ENCODE results near the gene ASPA. TPM values are rescaled to one million over a fixed set of nuclear protein-coding genes. Genes with fewer than 3 reads are reported as not detected.
A peak's percentile ranks its signal among the peaks of the same experiment; 100 is the strongest.

The ASPA gene
- total RNA-seq, 1 experiment from 2014 or later = 0.04 TPM

GRCh38 chr17:3533752-3534151, 58.0 kb downstream of the ASPA start:
- DNase-seq (ENCODE audit: low spot score) (no peak), ATAC-seq (no peak)
- TF ChIP-seq FOXJ3 (CRISPR knock-in tag; IDR thresholded peaks at IDR 0.05; ENCODE audit: borderline replicate concordance) = no peak
- TF ChIP-seq ZSCAN18 (CRISPR knock-in tag; IDR thresholded peaks at IDR 0.05) = no peak
- TF ChIP-seq ATF6 (CRISPR knock-in tag; IDR thresholded peaks at IDR 0.05) = no peak
- no peak for TF ChIP-seq ETV6 (CRISPR knock-in tag; IDR thresholded peaks at IDR 0.05)
- Mint-ChIP-seq H3K27ac (no peak overlapping the region), H3K4me3 (no peak overlapping the region), H3K27me3 (ENCODE audit: low read depth) (peaks cover 3% of the 10 kb centered on the region; the same call in 1 of the 2 replicates), H3K9me3 (no peaks in the 10 kb centered on the region), H3K36me3 (no peaks in the 10 kb centered on the region), H3K4me1 (peaks cover 28% of the 10 kb centered on the region)
- ChIA-PET POLR2A (no interaction called here), CTCF (interaction anchor here (1.6 kb wide), 1 partner anchor 15 kb away, joined by 4 read pairs; no protein-coding TSS in a partner anchor)

GRCh38 chr17:3534881-3535252, 59.1 kb downstream of the ASPA start:
- H3K4me1 Mint-ChIP-seq = peaks cover 21% of the 10 kb centered on the region
- no peak overlapping the region for H3K4me3 Mint-ChIP-seq
- H3K36me3 Mint-ChIP-seq = no peaks in the 10 kb centered on the region
- CTCF ChIA-PET = interaction anchor here (0.6 to 1.6 kb wide), 6 partner anchors 13 to 87 kb away, joined by 3 to 7 read pairs (median 4); no protein-coding TSS in a partner anchor
- DNase-seq (ENCODE audit: low spot score) = peak; percentile 34
- TF ChIP-seq ZNF263 (CRISPR knock-in tag; IDR thresholded peaks at IDR 0.05; ENCODE audit: low read depth) = peak; percentile 74; the same call in 1 of the 2 replicates
- TF ChIP-seq FOXP1 (CRISPR knock-in tag; IDR thresholded peaks at IDR 0.05; ENCODE audit: borderline replicate concordance) = peak; percentile 32; the same call in 1 of the 2 replicates
- 0 out of 2 replicates have a peak, but pooled peaks have one; percentile 17 for TF ChIP-seq SP1 (CRISPR knock-in tag; conservative IDR thresholded peaks at IDR 0.05)
- no peak for TF ChIP-seq ZNF121 (CRISPR knock-in tag; IDR thresholded peaks at IDR 0.05)
- ATAC-seq = peak; percentile 16
- POLR2A ChIA-PET = interaction anchor here (0.6 kb wide), 1 partner anchor 1363 kb away, joined by 4 read pairs; no protein-coding TSS in a partner anchor
- no peak overlapping the region for H3K27ac Mint-ChIP-seq
- H3K9me3 Mint-ChIP-seq = no peaks in the 10 kb centered on the region
- H3K27me3 Mint-ChIP-seq (ENCODE audit: low read depth) = peaks cover 3% of the 10 kb centered on the region; the same call in 1 of the 2 replicates

GRCh38 chr17:3535253-3535995, 59.6 kb downstream of the ASPA start:
- Mint-ChIP-seq H3K9me3 (peaks cover 3% of the 10 kb centered on the region), H3K36me3 (no peaks in the 10 kb centered on the region), H3K4me3 (peak overlapping the region; percentile 67), H3K27me3 (ENCODE audit: low read depth) (peaks cover 3% of the 10 kb centered on the region; the same call in 1 of the 2 replicates), H3K27ac (no peak overlapping the region), H3K4me1 (peaks cover 15% of the 10 kb centered on the region)
- peak; percentile 88 for ATAC-seq
- POLR2A ChIA-PET = no interaction called here
- peak; percentile 81 for DNase-seq (ENCODE audit: low spot score)
- CTCF ChIA-PET = interaction anchor here (0.5 to 1.6 kb wide), 18 partner anchors 13 to 1954 kb away, joined by 3 to 15 read pairs (median 5); partner anchors contain the start of genes CTNS and SHPK
- TF ChIP-seq JUN (CRISPR knock-in tag; IDR thresholded peaks at IDR 0.05) (no peak), SOX15 (CRISPR knock-in tag; IDR thresholded peaks at IDR 0.05) (no peak), ZNF263 (CRISPR knock-in tag; IDR thresholded peaks at IDR 0.05; ENCODE audit: low read depth) (peak; percentile 96), RELA (CRISPR knock-in tag; IDR thresholded peaks at IDR 0.05; ENCODE audit: borderline replicate concordance) (no peak), GABPB1 (CRISPR knock-in tag; IDR thresholded peaks at IDR 0.05) (no peak), ZNF219 (CRISPR knock-in tag; IDR thresholded peaks at IDR 0.05; ENCODE audit: borderline replicate concordance) (no peak), ZSCAN18 (CRISPR knock-in tag; IDR thresholded peaks at IDR 0.05) (no peak), RORB (CRISPR knock-in tag; IDR thresholded peaks at IDR 0.05) (no peak), CDX4 (CRISPR knock-in tag; IDR thresholded peaks at IDR 0.05; ENCODE audit: borderline replicate concordance) (no peak), SMAD3 (CRISPR knock-in tag; IDR thresholded peaks at IDR 0.05; ENCODE audit: borderline replicate concordance) (no peak), E2F1 (CRISPR knock-in tag; IDR thresholded peaks at IDR 0.05) (no peak), HMGXB4 (CRISPR knock-in tag; IDR thresholded peaks at IDR 0.05) (peak; percentile 77; the same call in 1 of the 2 replicates), E2F4 (CRISPR knock-in tag; IDR thresholded peaks at IDR 0.05; ENCODE audit: borderline replicate concordance, low read depth) (no peak)

All from WTC11 (cell line).